Tibial artery (tissue), 4 donors: ENCODE measurements around the gene BRCA2.
A peak's percentile ranks its signal among the peaks of the same experiment; 100 is the strongest.

ENCODE experiments used
- DNase-seq, 2 donors: peaks; one replicate each; pipeline ENCODE4 v3.0.0-alpha.2; 2019
- H3K27ac ChIP-seq, 2 donors: fragments of 200-600 bp; sonication (generic) in 1 of 2; 1 replicate in 1 of 2; 2 replicates in 1 of 2; pipeline ENCODE4 v1.5.1; 2018 to 2019; ENCODE audit warnings: mild to moderate bottlenecking in 1 of 2
- H3K27me3 ChIP-seq, 2 donors: fragments of 200-600 bp; sonication (generic) in 1 of 2; one replicate each; pipeline versions ENCODE4 v1.5.1 to v1.6.0; 2016 to 2019
- H3K36me3 ChIP-seq, 3 donors: fragments of 200-600 bp; sonication (generic) in 2 of 3; one replicate each; pipeline ENCODE4 v1.5.1; 2016 to 2019; ENCODE audit warnings: mild to moderate bottlenecking in 2 of 3
- H3K4me1 ChIP-seq, 4 donors: fragments of 200-600 bp; sonication (generic) in 2 of 4; 1 replicate in 3 of 4; 2 replicates in 1 of 4; pipeline ENCODE4 v1.5.1; 2016 to 2019
- H3K4me3 ChIP-seq, 2 donors: fragments of 200-600 bp; sonication (generic) in 1 of 2; 1 replicate in 1 of 2; 2 replicates in 1 of 2; pipeline ENCODE4 v1.5.1; 2018 to 2019; ENCODE audit warnings: mild to moderate bottlenecking in 2 of 2
- H3K9me3 ChIP-seq, 3 donors: fragments of 200-600 bp; sonication (generic) in 1 of 3; one replicate each; pipeline ENCODE4 v1.5.1; 2016 to 2019
- intact Hi-C: fragments of 100-400 bp; cut with DNase I; formaldehyde crosslinking; loops from one replicate; pipeline ENCODE4 v1.15.0; 2023; ENCODE audit warnings: low total_unique reads
- TF ChIP-seq, protein P1 (sequence below), 2 experiments: fragments of 200-600 bp in 1 of 2; fragments of 450-650 bp in 1 of 2; IDR thresholded peaks; one replicate each; pipeline ENCODE4 v1.5.1; 2017 to 2019; ENCODE audit warnings: antibody characterized with exemption in 2 of 2, mild to moderate bottlenecking in 1 of 2, moderate library complexity in 1 of 2

The BRCA2 gene

GRCh38 chr13:32277839-32278238, 37.5 kb upstream of the BRCA2 start:
- H3K4me3 ChIP-seq = no peak overlapping the region
- intact Hi-C loops = no loop called here
- TF ChIP-seq, protein P1, sequence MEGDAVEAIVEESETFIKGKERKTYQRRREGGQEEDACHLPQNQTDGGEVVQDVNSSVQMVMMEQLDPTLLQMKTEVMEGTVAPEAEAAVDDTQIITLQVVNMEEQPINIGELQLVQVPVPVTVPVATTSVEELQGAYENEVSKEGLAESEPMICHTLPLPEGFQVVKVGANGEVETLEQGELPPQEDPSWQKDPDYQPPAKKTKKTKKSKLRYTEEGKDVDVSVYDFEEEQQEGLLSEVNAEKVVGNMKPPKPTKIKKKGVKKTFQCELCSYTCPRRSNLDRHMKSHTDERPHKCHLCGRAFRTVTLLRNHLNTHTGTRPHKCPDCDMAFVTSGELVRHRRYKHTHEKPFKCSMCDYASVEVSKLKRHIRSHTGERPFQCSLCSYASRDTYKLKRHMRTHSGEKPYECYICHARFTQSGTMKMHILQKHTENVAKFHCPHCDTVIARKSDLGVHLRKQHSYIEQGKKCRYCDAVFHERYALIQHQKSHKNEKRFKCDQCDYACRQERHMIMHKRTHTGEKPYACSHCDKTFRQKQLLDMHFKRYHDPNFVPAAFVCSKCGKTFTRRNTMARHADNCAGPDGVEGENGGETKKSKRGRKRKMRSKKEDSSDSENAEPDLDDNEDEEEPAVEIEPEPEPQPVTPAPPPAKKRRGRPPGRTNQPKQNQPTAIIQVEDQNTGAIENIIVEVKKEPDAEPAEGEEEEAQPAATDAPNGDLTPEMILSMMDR (IDR thresholded peaks at IDR 0.05) = no peak
- no peaks in the 10 kb centered on the region for H3K9me3 ChIP-seq
- no peak overlapping the region for H3K27ac ChIP-seq
- DNase-seq = no peak
- H3K36me3 ChIP-seq = peaks cover 76 to 79% (median 77%) of the 10 kb centered on the region in 3 donors
- H3K4me1 ChIP-seq = no peaks in the 10 kb centered on the region
- H3K27me3 ChIP-seq = no peaks in the 10 kb centered on the region

GRCh38 chr13:32278426-32278825, 36.9 kb upstream of the BRCA2 start:
- Histone ChIP-seq H3K27ac (no peak overlapping the region), H3K4me3 (no peak overlapping the region), H3K36me3 (peaks cover 73 to 85% (median 77%) of the 10 kb centered on the region in 3 donors), H3K4me1 (no peaks in the 10 kb centered on the region), H3K27me3 (no peaks in the 10 kb centered on the region), H3K9me3 (no peaks in the 10 kb centered on the region)
- intact Hi-C loops = no loop called here
- TF ChIP-seq, protein P1 (IDR thresholded peaks at IDR 0.05) = no peak
- no peak for DNase-seq

DNA sequence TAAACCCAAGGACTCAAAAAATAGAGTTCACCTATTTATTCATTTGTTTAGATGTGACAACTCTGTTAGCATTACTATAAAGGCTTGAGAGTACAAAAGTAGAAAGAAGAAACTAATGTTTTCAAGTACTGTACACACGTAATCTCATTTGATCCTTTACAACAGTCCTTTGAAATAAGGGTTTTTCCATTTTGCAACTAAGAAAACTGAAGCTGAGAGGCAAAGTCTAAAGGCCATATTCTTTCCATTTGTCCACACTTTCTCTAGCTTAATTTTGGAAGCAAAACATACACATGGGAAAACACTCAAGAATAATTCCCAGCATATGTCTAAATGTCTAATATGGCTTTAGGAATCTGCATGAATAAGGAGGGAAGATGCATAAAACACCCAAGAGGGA, 34.2 kb upstream of the BRCA2 start:
- no peak for DNase-seq
- H3K36me3 ChIP-seq = peaks cover 56 to 71% (median 58%) of the 10 kb centered on the region in 3 donors
- peaks cover 0 to 26% (median 16%) of the 10 kb centered on the region in 4 donors for H3K4me1 ChIP-seq
- no peak overlapping the region for H3K27ac ChIP-seq
- intact Hi-C loops = no loop called here
- no peaks in the 10 kb centered on the region for H3K9me3 ChIP-seq
- no peak overlapping the region for H3K4me3 ChIP-seq
- TF ChIP-seq, protein P1 (IDR thresholded peaks at IDR 0.05) = no peak
- no peaks in the 10 kb centered on the region for H3K27me3 ChIP-seq

DNA sequence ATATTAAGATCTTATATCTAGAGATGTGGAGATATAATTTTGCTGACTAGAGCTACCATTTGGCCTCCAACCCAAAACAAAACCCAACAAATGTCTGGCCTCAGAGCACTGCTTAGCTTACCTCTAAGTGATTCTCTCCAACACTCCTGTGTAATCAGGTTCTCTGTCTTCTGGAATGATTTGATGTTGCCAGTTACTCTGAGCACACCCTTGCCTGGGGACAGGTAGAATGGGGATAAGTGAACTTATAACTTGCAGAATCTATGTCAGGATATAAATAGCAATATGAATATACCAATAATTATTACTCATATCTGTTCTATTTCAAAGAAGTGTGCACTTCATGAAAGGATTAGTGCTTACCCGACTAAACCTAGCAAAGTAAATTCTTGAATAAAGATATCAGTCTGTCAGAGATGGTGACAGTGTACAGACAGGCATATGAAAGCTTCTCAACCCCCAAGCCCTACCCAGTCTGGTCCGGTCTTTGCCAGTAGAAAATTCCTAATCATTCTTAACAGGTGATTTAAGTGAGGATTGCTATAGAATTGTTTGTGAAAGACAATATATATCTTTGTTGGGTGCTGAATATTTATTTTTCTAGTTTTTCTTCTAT, 33.1 kb upstream of the BRCA2 start:
- intact Hi-C loops = no loop called here
- peak overlapping the region in 1 of 2 donors; percentile 5 for H3K27ac ChIP-seq

GRCh38 chr13:32284927-32285632, 30.2 kb upstream of the BRCA2 start:
- TF ChIP-seq, protein P1 (IDR thresholded peaks at IDR 0.05) = no peak
- H3K9me3 ChIP-seq = no peaks in the 10 kb centered on the region
- peak overlapping the region in 1 of 2 donors; percentile 6 for H3K4me3 ChIP-seq
- DNase-seq = no peak
- H3K36me3 ChIP-seq = peaks cover 20 to 36% (median 29%) of the 10 kb centered on the region in 3 donors
- intact Hi-C loops = no loop called here
- peak overlapping the region; percentile 74 to 79 for H3K27ac ChIP-seq
- peaks cover 0 to 26% (median 16%) of the 10 kb centered on the region in 4 donors for H3K4me1 ChIP-seq
- H3K27me3 ChIP-seq = no peaks in the 10 kb centered on the region

More for the DNA sequence above, 33.1 kb upstream of the BRCA2 start:
- H3K9me3 ChIP-seq = no peaks in the 10 kb centered on the region
- DNase-seq = no peak
- H3K4me1 ChIP-seq = peaks cover 0 to 26% (median 16%) of the 10 kb centered on the region in 4 donors
- peaks cover 45 to 60% (median 47%) of the 10 kb centered on the region in 3 donors for H3K36me3 ChIP-seq
- no peaks in the 10 kb centered on the region for H3K27me3 ChIP-seq
- no peak overlapping the region for H3K4me3 ChIP-seq
- TF ChIP-seq, protein P1 (IDR thresholded peaks at IDR 0.05) = no peak
